Measurements from ENCODE around the gene IL10RA. TPM values are rescaled to one million over a fixed set of nuclear protein-coding genes. Genes with fewer than 3 reads are reported as not detected.
A peak's percentile ranks its signal among the peaks of the same experiment; 100 is the strongest.

IL10RA gene
- total and polyA plus RNA-seq, 9 of the 15 experiments (the other 6 are each of a cell fraction or from before 2014, with no cell fraction given): 0.17 to 17.3 (median 2.9) TPM

DNA sequence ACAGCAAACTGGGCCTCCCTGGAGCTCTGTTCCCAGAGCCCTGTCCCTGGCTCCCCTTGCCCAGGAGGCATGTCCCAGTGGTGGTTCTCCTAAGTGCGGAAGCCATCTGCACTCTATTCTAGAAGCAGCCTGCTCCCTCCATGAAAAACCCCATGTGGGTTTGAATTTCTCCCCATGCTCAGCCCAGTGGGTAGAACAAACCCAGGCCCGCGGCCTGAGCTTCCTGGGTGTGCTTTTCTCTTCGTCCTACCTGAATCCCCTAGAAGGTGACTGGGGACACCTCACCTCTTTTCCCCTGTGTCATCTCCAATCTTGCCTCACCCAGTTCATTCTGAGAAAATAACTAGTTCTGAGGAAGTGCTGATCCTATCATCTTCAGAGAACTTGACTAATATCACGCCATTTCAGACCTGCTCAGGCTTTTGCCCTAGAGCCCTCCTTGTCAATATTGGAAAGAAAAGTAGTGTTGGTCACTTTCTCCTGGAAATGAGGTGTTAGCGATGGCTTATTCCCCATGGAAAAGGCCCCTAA lies 15.9 kb downstream of the IL10RA start (continued):
- TF ChIP-seq ZNF436 (CRISPR knock-in tag; IDR thresholded peaks at IDR 0.05) (no peak), NFXL1 (CRISPR knock-in tag; IDR thresholded peaks at IDR 0.05) (peak; percentile 81), ZNF561 (CRISPR knock-in tag; conservative IDR thresholded peaks at IDR 0.05) (no peak; the same call in 1 of the 2 replicates), ZNF507 (tag; conservative IDR thresholded peaks at IDR 0.05) (no peak), PHF21A (IDR thresholded peaks at IDR 0.05; ENCODE audit: borderline replicate concordance, low read depth) (peak; percentile 10; the same call in 1 of the 2 replicates), ZNF398 (CRISPR knock-in tag; IDR thresholded peaks at IDR 0.05) (peak; percentile 17; the same call in 1 of the 2 replicates), EP300 (IDR thresholded peaks at IDR 0.05; ENCODE audit: low read length) (peak; percentile 88), ZBTB11 (CRISPR knock-in tag; IDR thresholded peaks at IDR 0.05) (peak in 1 of 3 experiments; percentile 79; a peak in 2 of 6 replicates), NR4A1 (CRISPR knock-in tag; IDR thresholded peaks at IDR 0.05) (no peak), NR4A1 (tag; IDR thresholded peaks at IDR 0.05) (peak; percentile 98), PTRF (tag; IDR thresholded peaks at IDR 0.05) (peak; percentile 92), TAF9B (IDR thresholded peaks at IDR 0.05; ENCODE audit: partially characterized antibody) (peak; percentile 31), POLR2B (IDR thresholded peaks at IDR 0.05; ENCODE audit: low read depth, partially characterized antibody) (peak; percentile 19), TRIM24 (IDR thresholded peaks at IDR 0.05) (0 out of 4 replicates have a peak, but pooled peaks of 1 of the 2 experiments have one; percentile 47), ETV6 (IDR thresholded peaks at IDR 0.05; ENCODE audit: borderline replicate concordance in 1 of 2, low read depth in 2 of 2, low read length in 1 of 2) (peak in 1 of 2 experiments; percentile 73; a peak in 2 of 4 replicates), ETV6 (CRISPR knock-in tag; IDR thresholded peaks at IDR 0.05; ENCODE audit: borderline replicate concordance) (no peak), ZNF584 (CRISPR knock-in tag; IDR thresholded peaks at IDR 0.05; ENCODE audit: low read depth) (peak; percentile 89)
- TF ChIP-seq, protein P1, sequence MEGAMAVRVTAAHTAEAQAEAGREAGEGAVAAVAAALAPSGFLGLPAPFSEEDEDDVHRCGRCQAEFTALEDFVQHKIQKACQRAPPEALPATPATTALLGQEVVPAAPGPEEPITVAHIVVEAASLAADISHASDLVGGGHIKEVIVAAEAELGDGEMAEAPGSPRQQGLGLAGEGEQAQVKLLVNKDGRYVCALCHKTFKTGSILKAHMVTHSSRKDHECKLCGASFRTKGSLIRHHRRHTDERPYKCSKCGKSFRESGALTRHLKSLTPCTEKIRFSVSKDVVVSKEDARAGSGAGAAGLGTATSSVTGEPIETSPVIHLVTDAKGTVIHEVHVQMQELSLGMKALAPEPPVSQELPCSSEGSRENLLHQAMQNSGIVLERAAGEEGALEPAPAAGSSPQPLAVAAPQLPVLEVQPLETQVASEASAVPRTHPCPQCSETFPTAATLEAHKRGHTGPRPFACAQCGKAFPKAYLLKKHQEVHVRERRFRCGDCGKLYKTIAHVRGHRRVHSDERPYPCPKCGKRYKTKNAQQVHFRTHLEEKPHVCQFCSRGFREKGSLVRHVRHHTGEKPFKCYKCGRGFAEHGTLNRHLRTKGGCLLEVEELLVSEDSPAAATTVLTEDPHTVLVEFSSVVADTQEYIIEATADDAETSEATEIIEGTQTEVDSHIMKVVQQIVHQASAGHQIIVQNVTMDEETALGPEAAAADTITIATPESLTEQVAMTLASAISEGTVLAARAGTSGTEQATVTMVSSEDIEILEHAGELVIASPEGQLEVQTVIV (CRISPR knock-in tag; IDR thresholded peaks at IDR 0.05; ENCODE audit: borderline replicate concordance): peak; percentile 73; the same call in 1 of the 2 replicates
